Measurements from ENCODE around the gene UBXN7. TPM values are rescaled to one million over a fixed set of nuclear protein-coding genes. Genes with fewer than 3 reads are reported as not detected.
"Not testable (repeated sequence)": the region's sequence is repeated elsewhere in the genome, so short reads cannot be mapped to it uniquely, and the experiment has no call there.

Gene UBXN7
- total RNA-seq, 1 experiment from 2014 or later = 12.1 TPM

GRCh38 chr3:196335503-196335948 lies 96.7 kb downstream of the UBXN7 start:
- in situ Hi-C loops (cut with HindIII; ENCODE audit: low pct_unique_long_range_greater_than_20kb, low sequenced_read_pairs) = no loop called here
- no peak for DNase-seq (ENCODE audit: low read depth)

DNA sequence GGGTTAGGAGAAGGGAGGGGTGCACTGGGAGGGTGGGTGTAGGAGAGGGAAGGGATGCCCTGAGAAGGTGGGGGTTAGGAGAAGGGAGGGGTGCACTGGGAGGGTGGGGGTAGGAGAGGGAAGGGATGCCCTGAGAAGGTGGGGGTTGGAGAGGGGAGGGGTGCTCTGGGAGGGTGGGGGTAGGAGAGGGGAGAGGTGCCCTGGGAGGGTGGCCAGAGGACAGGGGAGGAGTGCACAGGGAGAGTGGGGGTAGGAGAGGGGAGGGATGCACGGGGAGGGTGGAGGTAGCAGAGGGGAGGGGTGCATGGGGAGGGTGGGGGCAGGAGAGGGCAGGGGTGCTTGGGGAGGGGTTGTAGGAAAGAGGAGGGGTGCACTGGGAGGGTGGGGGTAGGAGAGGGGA lies 97.2 kb downstream of the UBXN7 start:
- no peak for DNase-seq (ENCODE audit: low read depth)
- in situ Hi-C loops (cut with HindIII; ENCODE audit: low pct_unique_long_range_greater_than_20kb, low sequenced_read_pairs) = no loop called here

DNA sequence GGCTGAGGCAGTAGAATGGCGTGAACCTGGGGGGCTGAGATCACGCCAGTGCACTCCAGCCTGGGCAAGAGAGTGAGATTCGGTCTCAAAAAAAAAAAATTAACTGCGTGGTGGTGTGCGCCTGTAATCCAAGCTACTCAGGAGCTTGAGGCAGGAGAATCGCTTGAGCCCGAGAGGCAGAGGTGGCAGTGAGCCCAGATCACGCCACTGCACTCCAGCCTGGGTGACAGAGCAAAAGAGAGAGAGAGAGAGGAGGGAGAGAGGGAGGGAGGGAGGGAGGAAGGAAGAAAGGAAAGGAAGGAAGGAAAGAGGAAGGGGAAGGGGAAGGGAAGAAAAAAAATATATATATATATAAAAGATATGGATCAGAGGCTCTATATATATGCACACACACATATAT lies 100.1 kb downstream of the UBXN7 start:
- DNase-seq (ENCODE audit: low read depth) = no peak
- in situ Hi-C loops (cut with HindIII; ENCODE audit: low pct_unique_long_range_greater_than_20kb, low sequenced_read_pairs) = no loop called here

DNA sequence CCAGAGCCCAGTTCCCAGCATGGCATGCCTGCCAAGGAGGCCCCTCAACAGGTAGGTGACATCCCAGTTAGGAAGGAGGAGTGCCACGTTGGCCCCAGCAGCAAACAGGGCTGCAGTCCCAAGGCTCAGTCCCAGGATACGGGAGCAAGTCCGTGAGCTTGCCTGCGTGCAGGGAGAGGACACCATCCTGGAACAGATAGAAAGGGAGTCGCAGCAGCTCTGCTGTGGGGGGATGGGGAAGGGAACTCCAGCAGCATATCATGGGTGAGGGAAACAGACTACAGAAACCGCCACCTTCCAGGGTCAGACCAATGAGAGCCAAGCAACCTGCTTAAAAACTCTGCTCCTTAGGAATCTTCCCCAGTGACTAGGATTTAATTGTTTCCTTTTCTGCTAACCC lies 104.8 kb downstream of the UBXN7 start:
- no peak for DNase-seq (ENCODE audit: low read depth)
- in situ Hi-C loops (cut with HindIII; ENCODE audit: low pct_unique_long_range_greater_than_20kb, low sequenced_read_pairs) = no loop called here

GRCh38 chr3:196326936-196327335 lies 105.3 kb downstream of the UBXN7 start:
- no peak for DNase-seq (ENCODE audit: low read depth)
- in situ Hi-C loops (cut with HindIII; ENCODE audit: low pct_unique_long_range_greater_than_20kb, low sequenced_read_pairs) = no loop called here

DNA sequence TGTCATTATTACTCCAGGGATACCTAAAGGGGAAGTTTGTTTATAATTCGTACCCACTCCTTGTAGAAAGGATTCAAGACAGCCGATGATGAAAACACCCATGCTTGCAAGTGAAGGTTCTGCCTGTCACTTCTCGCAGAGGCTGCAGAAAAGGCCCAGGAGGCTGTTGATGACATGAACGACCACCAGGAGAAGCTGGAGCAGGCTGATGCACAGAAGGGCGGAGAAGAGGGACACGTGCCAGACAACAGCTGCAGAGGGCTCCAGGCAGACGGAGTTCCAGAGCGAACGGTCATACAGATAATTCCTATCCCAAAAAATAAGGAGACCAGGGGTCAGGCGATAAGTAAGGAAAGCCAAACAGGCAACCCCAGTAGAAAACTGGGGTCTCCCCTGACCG lies 108.5 kb downstream of the UBXN7 start:
- in situ Hi-C loops (cut with HindIII; ENCODE audit: low pct_unique_long_range_greater_than_20kb, low sequenced_read_pairs) = no loop called here

GRCh38 chr3:196323016-196323415 lies 109.2 kb downstream of the UBXN7 start:
- in situ Hi-C loops (cut with HindIII; ENCODE audit: low pct_unique_long_range_greater_than_20kb, low sequenced_read_pairs) = no loop called here

More for the DNA sequence above, 108.5 kb downstream of the UBXN7 start:
- no peak for DNase-seq (ENCODE audit: low read depth)

GRCh38 chr3:196321162-196321561 lies 111.1 kb downstream of the UBXN7 start:
- no peak for DNase-seq (ENCODE audit: low read depth)
- in situ Hi-C loops (cut with HindIII; ENCODE audit: low pct_unique_long_range_greater_than_20kb, low sequenced_read_pairs) = no loop called here

More at GRCh38 chr3:196323016-196323415, 109.2 kb downstream of the UBXN7 start:
- DNase-seq (ENCODE audit: low read depth) = no peak

GRCh38 chr3:196320137-196320536 lies 112.1 kb downstream of the UBXN7 start:
- DNase-seq (ENCODE audit: low read depth) = no peak
- in situ Hi-C loops (cut with HindIII; ENCODE audit: low pct_unique_long_range_greater_than_20kb, low sequenced_read_pairs) = no loop called here

DNA sequence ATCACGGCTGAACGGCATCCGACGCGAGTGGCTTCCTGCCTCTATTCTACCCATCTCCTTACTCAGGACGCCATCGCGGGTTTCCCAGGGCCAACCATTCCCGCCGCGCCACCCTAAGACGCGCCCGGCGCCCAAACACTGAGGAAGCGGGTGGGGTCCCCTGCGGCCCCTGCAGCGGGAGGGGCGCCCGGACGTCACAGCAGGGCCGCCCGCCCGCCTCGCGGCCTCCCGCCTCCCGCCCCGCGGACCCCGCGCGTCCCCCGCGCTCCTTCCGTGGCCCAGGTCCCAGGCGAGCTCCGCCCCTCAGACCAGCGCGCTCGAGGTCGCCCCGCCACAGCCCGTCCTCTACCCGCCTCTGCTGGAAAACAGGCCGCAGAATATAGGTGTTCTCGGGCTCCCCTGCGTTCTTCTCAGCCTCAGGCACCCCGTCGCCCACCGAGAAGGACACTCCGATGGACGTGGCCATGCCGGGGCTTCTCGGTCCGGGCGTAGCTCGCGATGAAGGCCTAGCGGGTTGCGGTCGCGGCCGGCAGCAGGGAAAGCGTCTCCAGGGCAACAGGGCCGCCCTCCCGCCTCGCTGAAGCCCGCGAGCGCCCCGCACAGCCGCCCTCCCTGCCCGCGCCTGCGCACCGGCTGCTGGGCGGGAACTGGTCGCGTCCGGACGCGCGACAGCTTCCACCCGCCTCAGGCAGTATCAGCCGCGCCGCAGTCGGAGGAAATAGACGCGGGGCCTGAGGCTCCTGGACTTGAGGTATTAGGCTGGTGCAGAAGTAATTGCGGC lies 114.3 kb downstream of the UBXN7 start, which contains the start of gene DYNLT2B:
Gene DYNLT2B, minus strand, starts transcription at position 554 of the 781 bp plus-strand sequence. Its CDS starts 88 bp downstream, at position 466.
- in situ Hi-C loops (cut with HindIII; ENCODE audit: low pct_unique_long_range_greater_than_20kb, low sequenced_read_pairs) = no loop called here
- peak; percentile 95 for DNase-seq (ENCODE audit: low read depth)

GRCh38 chr3:196316799-196317686 lies 115.2 kb downstream of the UBXN7 start:
- in situ Hi-C loops (cut with HindIII; ENCODE audit: low pct_unique_long_range_greater_than_20kb, low sequenced_read_pairs); DNase-seq (ENCODE audit: low read depth): not testable (repeated sequence)

DNA sequence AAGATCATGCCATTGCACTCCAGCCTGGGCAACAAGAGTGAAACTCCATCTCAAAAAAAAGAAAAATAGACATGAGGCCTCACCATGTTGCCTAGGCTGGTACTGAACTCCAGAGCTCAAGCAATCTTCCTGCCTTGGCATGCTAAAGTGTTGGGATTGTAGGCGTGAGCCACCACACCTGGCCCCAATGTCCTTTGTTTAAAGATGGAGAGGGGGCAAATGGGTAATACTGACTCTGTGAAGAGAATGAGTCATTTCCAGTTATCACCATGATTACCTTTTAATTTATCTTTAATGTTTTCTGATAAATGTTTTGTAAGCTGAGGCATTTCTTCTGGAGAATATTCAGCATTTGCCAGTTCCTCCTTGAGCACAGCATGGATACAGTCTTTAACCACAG lies 116.4 kb downstream of the UBXN7 start:
- in situ Hi-C loops (cut with HindIII; ENCODE audit: low pct_unique_long_range_greater_than_20kb, low sequenced_read_pairs) = no loop called here
- DNase-seq (ENCODE audit: low read depth) = no peak

DNA sequence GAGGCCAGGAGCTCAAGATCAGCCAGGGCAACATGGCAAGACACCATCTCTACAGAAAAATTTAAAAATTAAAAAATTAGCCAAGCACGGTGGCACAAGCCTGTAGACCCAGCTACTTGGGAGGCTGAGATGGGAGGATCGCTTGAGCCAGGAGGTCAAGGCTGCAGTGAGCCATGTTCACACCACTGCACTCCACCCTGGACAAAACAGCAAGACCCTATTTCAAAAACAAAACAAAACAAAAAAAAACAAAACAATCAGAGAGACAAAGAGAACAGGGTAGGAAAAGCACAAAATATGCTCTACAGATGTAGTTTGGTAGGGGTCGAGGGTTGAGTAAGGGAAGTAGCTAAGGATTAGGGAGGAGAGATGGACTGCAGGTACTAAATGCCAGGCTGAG lies 117.6 kb downstream of the UBXN7 start:
- in situ Hi-C loops (cut with HindIII; ENCODE audit: low pct_unique_long_range_greater_than_20kb, low sequenced_read_pairs) = no loop called here
- DNase-seq (ENCODE audit: low read depth) = no peak

DNA sequence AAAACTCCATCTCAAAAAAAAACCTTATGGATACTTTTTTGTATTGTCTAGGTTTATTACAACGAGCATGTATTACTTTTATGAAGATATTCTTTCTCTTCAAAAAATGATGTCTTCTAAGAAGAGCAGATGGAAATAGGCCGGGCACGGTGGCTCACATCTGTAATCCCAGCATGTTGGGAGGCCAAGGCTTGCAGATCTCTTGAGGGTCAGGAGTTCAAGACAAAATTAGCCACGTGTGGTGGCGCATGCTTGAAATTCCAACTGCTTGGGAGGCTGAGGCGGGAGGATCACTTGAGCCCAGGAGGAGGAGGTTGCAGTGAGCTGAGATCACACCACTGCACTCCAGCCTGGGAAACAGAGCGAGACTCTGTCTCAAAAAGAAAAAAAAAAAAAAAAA lies 118.1 kb downstream of the UBXN7 start:
- DNase-seq (ENCODE audit: low read depth); in situ Hi-C loops (cut with HindIII; ENCODE audit: low pct_unique_long_range_greater_than_20kb, low sequenced_read_pairs): not testable (repeated sequence)

DNA sequence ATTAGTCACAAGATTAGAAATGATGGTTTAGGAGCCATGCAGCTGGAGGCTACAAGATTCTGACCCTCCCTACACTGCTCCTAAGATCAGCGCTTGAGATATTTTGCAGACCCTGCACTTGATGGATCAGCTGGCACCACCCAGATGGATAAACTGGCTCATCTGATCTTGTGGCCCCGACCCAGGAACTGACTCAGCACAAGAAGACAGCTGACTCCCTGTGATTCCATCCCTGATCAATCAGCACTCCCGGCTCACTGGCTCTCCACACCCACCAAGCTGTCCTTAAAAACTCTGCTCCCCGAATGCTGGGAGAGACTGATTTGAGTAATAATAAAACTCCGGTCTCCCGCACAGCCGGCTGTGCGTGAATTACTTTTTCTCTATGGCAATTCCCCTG lies 129.3 kb downstream of the UBXN7 start:
- in situ Hi-C loops (cut with HindIII; ENCODE audit: low pct_unique_long_range_greater_than_20kb, low sequenced_read_pairs); DNase-seq (ENCODE audit: low read depth): not testable (repeated sequence)

GRCh38 chr3:196302551-196302950 lies 129.7 kb downstream of the UBXN7 start:
- DNase-seq (ENCODE audit: low read depth); in situ Hi-C loops (cut with HindIII; ENCODE audit: low pct_unique_long_range_greater_than_20kb, low sequenced_read_pairs): not testable (repeated sequence)

- no peak for DNase-seq (ENCODE audit: low read depth)
- in situ Hi-C loops (cut with HindIII; ENCODE audit: low pct_unique_long_range_greater_than_20kb, low sequenced_read_pairs) = no loop called here
Observed at GRCh38 chr3:196298521-196298920, 133.7 kb downstream of the UBXN7 start.

Measured in Caki2 (cell line).